Upper lobe of right lung (tissue), 1 donor: ENCODE data around the gene COG6. TPM values are rescaled to one million over a fixed set of nuclear protein-coding genes. Genes with fewer than 3 reads are reported as not detected.

ENCODE experiments used
- ATAC-seq: fragments of 200-7000 bp; cut with Tn5 transposase; one replicate; pipeline ENCODE4 v1.9.1; 2020; ENCODE audit warnings: mild to moderate bottlenecking, moderate library complexity
- DNase-seq: peaks from one replicate; pipeline ENCODE4 v3.0.0-alpha.2; 2020
- H3K27ac ChIP-seq: fragments of 200-600 bp; one replicate; pipeline ENCODE4 v1.8.0; 2022
- H3K27me3 ChIP-seq: fragments of 200-600 bp; one replicate; pipeline ENCODE4 v1.8.0; 2022; ENCODE audit warnings: mild to moderate bottlenecking
- H3K36me3 ChIP-seq: fragments of 200-600 bp; one replicate; pipeline ENCODE4 v1.8.0; 2022
- H3K4me1 ChIP-seq: fragments of 200-600 bp; one replicate; pipeline ENCODE4 v1.8.0; 2022
- H3K4me3 ChIP-seq: fragments of 200-600 bp; one replicate; pipeline ENCODE4 v1.8.0; 2022; ENCODE audit warnings: mild to moderate bottlenecking
- H3K9me3 ChIP-seq: fragments of 200-600 bp; one replicate; pipeline ENCODE4 v1.8.0; 2022
- intact Hi-C: fragments of 100-400 bp; cut with DNase I; formaldehyde crosslinking; loops from one replicate; pipeline ENCODE4 v1.11.0; 2022
- total RNA-seq: library from RNA; stranded (reverse); fragmentation: NEBNext Ultra II Directional; extraction: Animal tissue kit (Norgen Biotek cat#: 25700); gene quantifications from one replicate; pipeline ENCODE4 v1.2.1, GENCODE V29; 2021
- TF ChIP-seq, protein P1 (sequence below): fragments of 200-600 bp; IDR thresholded peaks from one replicate; pipeline ENCODE4 v1.8.0; 2022; ENCODE audit warnings: antibody characterized with exemption
- donor health status: DM: no; HTN: yes; CAD: no; lungs with severe emphysema.

The COG6 gene
- total RNA-seq, 1 donor from 2014 or later, result 34.4 TPM

DNA sequence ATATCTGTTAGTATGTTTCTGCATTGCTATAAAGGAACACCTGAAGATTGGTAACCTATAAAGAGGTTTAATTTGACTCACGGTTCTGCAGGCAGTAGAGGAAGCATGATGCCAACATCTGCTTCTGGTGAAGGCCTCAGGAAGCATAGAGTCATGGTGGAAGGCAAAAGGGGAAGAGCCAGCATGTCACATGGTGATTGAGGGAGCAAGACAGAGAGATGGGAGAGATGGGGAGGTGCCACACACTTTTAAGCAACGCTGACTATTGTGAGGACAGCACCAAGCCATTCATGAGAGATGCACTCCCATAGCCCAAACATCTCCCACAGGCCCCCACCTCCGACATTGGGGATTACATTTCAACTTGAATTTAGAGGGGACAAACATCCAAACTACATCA is 32.8 kb downstream of the COG6 start:
- intact Hi-C loops, result no loop called here
- H3K27ac ChIP-seq, result no peak overlapping the region

DNA sequence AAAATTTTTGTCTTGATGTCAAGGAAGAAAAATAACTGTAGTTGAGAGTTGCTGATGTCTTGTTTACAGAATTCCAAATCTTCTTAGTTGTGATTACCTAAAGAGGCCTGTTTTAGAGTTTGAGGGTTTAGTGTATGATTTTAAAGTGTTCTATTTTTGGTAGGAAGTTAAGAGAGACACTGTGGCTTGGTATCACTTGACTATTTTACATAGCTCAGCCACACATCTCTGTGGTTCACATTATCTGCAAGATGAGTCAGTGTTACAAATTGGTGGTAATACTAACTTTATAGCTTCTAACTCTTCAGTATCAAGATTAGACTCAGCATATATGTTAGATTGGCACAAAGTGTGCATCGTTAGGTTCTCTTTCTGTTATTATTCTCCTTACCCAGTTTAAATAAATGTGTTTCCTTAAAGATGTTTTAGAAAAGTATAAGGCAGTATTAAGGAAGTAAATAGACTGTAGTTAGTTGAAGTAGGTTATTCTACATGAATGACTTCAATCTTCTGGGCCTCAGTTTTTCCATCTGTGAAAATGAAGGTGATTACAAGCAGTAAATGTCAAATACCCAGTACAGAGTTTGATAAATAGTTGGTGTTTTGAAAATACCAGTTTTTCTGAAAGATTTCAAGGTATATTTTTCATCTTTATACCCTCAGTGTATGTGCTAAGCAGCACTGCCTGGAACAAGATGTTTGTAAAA is 33.4 kb downstream of the COG6 start:
- Histone ChIP-seq H3K4me1 (no peaks in the 10 kb centered on the region), H3K36me3 (peaks cover 16% of the 10 kb centered on the region), H3K27me3 (no peaks in the 10 kb centered on the region), H3K27ac (no peak overlapping the region), H3K4me3 (no peak overlapping the region), H3K9me3 (no peaks in the 10 kb centered on the region)
- ATAC-seq (no peak), DNase-seq (no peak)
- TF ChIP-seq, protein P1, sequence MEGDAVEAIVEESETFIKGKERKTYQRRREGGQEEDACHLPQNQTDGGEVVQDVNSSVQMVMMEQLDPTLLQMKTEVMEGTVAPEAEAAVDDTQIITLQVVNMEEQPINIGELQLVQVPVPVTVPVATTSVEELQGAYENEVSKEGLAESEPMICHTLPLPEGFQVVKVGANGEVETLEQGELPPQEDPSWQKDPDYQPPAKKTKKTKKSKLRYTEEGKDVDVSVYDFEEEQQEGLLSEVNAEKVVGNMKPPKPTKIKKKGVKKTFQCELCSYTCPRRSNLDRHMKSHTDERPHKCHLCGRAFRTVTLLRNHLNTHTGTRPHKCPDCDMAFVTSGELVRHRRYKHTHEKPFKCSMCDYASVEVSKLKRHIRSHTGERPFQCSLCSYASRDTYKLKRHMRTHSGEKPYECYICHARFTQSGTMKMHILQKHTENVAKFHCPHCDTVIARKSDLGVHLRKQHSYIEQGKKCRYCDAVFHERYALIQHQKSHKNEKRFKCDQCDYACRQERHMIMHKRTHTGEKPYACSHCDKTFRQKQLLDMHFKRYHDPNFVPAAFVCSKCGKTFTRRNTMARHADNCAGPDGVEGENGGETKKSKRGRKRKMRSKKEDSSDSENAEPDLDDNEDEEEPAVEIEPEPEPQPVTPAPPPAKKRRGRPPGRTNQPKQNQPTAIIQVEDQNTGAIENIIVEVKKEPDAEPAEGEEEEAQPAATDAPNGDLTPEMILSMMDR, result no peak
- intact Hi-C loops, result no loop called here

More for the DNA sequence above, 32.8 kb downstream of the COG6 start:
- TF ChIP-seq, protein P1, result no peak
- Histone ChIP-seq H3K4me3 (no peak overlapping the region), H3K9me3 (no peaks in the 10 kb centered on the region), H3K36me3 (peaks cover 16% of the 10 kb centered on the region), H3K4me1 (no peaks in the 10 kb centered on the region), H3K27me3 (no peaks in the 10 kb centered on the region)
- ATAC-seq (no peak), DNase-seq (no peak)

DNA sequence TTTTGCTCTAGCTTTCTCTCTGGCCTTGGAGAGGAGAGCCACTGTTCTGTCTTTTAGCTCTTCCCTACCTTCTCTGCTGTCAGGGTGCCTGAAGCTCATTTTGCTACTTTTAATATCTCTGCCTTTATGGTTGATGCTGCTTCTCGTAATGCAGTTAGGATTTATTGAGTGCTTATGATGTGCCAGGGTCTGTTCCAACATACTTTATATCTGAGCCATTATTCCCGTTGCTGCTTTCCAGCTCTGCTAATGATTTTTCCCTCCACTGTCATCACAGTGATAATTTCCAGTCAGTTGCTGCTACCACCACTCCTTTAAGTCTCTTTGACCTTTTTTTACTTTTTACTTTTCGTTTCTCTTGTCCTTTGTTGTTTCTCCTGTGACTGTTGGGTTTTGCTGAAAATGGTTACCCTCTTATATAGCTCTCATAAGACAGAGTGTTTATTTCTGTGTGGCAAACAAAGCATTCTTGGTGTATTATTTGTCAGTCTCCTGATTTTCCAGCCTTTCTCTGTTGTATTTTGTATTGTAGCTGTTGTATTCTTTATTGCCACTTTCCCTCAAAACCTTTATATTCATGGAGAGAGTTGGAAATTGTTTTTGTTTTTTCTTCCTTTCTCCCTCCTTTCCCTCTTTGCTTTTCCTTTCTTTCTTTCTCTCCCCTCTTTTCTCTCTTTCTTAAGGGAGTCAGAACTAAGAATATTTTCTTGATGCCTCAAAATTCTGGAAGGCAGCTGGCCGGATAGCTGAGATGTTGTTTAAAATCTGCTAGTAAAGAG is 37.4 kb downstream of the COG6 start:
- H3K4me3 ChIP-seq, result no peak overlapping the region
- DNase-seq (no peak), ATAC-seq (no peak)
- H3K9me3 ChIP-seq, result no peaks in the 10 kb centered on the region
- H3K27me3 ChIP-seq, result no peaks in the 10 kb centered on the region
- H3K27ac ChIP-seq, result no peak overlapping the region
- TF ChIP-seq, protein P1, result no peak
- no peaks in the 10 kb centered on the region for H3K4me1 ChIP-seq
- intact Hi-C loops, result loop anchor here (10.0 kb wide), 1 partner anchor 992 kb away; no protein-coding TSS in a partner anchor
- peaks cover 10% of the 10 kb centered on the region for H3K36me3 ChIP-seq

DNA sequence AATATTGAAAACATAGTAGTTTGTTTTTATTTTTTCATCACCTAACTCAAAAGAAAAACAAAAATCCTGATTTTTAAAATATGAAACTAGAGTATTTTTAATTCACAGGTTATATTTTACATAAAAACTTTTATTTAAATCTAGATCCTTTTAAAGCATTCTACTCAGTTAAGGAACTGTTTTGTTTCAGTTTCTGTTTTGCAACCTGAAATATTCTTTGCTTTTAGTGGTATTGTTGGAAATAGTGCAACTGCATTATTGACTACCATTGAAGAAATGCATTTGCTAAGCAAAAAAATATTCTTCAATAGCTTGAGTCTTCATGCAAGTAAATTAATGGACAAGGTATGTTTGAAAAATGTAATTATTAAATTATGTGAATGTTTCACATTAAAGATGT is 43.8 kb downstream of the COG6 start:
- H3K27me3 ChIP-seq, result no peaks in the 10 kb centered on the region
- intact Hi-C loops, result loop anchor here (10.0 kb wide), 1 partner anchor 986 kb away; no protein-coding TSS in a partner anchor
- H3K36me3 ChIP-seq, result no peaks in the 10 kb centered on the region
- no peak for ATAC-seq
- H3K27ac ChIP-seq, result no peak overlapping the region
- DNase-seq, result no peak
- H3K4me3 ChIP-seq, result peak overlapping the region; percentile 9
- no peaks in the 10 kb centered on the region for H3K9me3 ChIP-seq
- TF ChIP-seq, protein P1, result no peak
- H3K4me1 ChIP-seq, result no peaks in the 10 kb centered on the region

DNA sequence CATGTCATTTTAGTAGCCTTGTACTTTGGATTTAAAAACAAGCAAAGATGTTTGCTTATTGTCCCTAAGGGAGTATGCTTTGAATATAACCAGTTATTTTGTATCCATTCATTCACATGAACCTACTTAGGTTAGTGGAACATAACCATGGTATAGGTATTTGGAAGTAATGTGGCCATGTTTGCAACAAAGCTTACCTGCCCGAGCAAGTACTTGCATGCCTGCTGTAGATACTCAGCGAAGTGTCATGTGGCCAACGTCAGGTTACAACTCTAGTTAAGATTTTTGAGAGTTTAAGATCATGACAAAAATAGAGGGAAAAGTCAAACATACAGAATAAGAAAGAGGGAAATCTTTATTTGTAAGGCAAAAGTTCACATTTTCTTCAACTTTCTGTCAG is 57.2 kb downstream of the COG6 start:
- Histone ChIP-seq H3K4me1 (no peaks in the 10 kb centered on the region), H3K27ac (no peak overlapping the region), H3K27me3 (no peaks in the 10 kb centered on the region), H3K4me3 (no peak overlapping the region), H3K9me3 (no peaks in the 10 kb centered on the region), H3K36me3 (no peaks in the 10 kb centered on the region)
- intact Hi-C loops, result no loop called here
- TF ChIP-seq, protein P1, result no peak
- ATAC-seq (no peak), DNase-seq (no peak)
